H1 (cell line): ENCODE data around the gene ZNF106. TPM values are rescaled to one million over a fixed set of nuclear protein-coding genes. Genes with fewer than 3 reads are reported as not detected.

Experiments used
- CTCF ChIA-PET: fragments of 300-600 bp; sonication (Branson Sonifier 250); formaldehyde crosslinking; loops from one replicate; lab custom pipeline; 2021; ENCODE audit not compliant: partially characterized antibody; lab: Charles Lee
- POLR2A ChIA-PET: fragments of 300-600 bp; sonication (Branson Sonifier 250); formaldehyde crosslinking; loops from one replicate; lab custom pipeline; 2021; ENCODE audit warnings: inconsistent platforms; ENCODE audit not compliant: partially characterized antibody; lab: Charles Lee
- DNase-seq, 2 experiments: peaks; one replicate each; pipeline versions ENCODE4 v3.0.0 to v3.0.0-alpha.2; 2010 to 2022; ENCODE audit warnings: low spot score in 2 of 2, low read depth in 1 of 2, mixed read lengths in 1 of 2
- FAIRE-seq: peaks from 2 replicates; lab custom pipeline; 2011; peaks lifted over from hg19 to GRCh38; lab: Jason Lieb, UNC
- H2AFZ ChIP-seq: 2 replicates; pipeline ENCODE4 v1.8.1; 2012; ENCODE audit warnings: low read length, inconsistent platforms
- H2AK5ac ChIP-seq: 2 replicates; pipeline ENCODE4 v1.6.1; 2013; ENCODE audit warnings: low read depth, low read length
- H2BK120ac ChIP-seq: replicated peaks from 2 replicates; pipeline ENCODE3; 2013; ENCODE audit warnings: low read depth, low read length, inconsistent platforms
- H2BK12ac ChIP-seq: 2 replicates; pipeline ENCODE4 v1.6.1; 2013; ENCODE audit warnings: low read depth, low read length
- H2BK15ac ChIP-seq: 2 replicates; pipeline ENCODE4 v1.6.1; 2013; ENCODE audit warnings: low read length
- H2BK20ac ChIP-seq: 2 replicates; pipeline ENCODE4 v1.6.1; 2013; ENCODE audit warnings: low read length
- H2BK5ac ChIP-seq: 2 replicates; pipeline ENCODE4 v1.6.1; 2013; ENCODE audit warnings: low read depth, low read length
- H3K14ac ChIP-seq: 2 replicates; pipeline ENCODE4 v1.6.1; 2013; ENCODE audit warnings: inconsistent platforms; ENCODE audit not compliant: insufficient read length
- H3K18ac ChIP-seq: 2 replicates; pipeline ENCODE4 v1.6.1; 2013; ENCODE audit warnings: low read length; ENCODE audit errors: extremely low read depth
- H3K23ac ChIP-seq: 2 replicates; pipeline ENCODE4 v1.6.1; 2013; ENCODE audit warnings: inconsistent platforms; ENCODE audit not compliant: insufficient read length
- H3K23me2 ChIP-seq: 2 replicates; pipeline ENCODE4 v1.6.1; 2013; ENCODE audit warnings: low read depth, low read length
- H3K27ac ChIP-seq: 2 replicates; pipeline ENCODE4 v1.6.1; 2011; ENCODE audit warnings: low read depth, low read length, inconsistent platforms
- H3K27me3 ChIP-seq, 4 experiments: replicated peaks in 1 of 4; 1 replicate in 1 of 4; 2 replicates in 3 of 4; pipeline versions ENCODE4 v1.6.1 to v1.8.1; 2011 to 2013; ENCODE audit warnings: low read length in 3 of 4, mild to moderate bottlenecking in 3 of 4, inconsistent platforms in 2 of 4, mixed read lengths in 2 of 4, moderate library complexity in 1 of 4; ENCODE audit not compliant: control insufficient read depth in 3 of 4, insufficient read depth in 3 of 4; ENCODE audit errors: extremely low read depth in 1 of 4
- H3K36me3 ChIP-seq, 4 experiments: 2 replicates each; pipeline versions ENCODE4 v1.6.1 to v1.8.1; 2011 to 2013; ENCODE audit warnings: mild to moderate bottlenecking in 4 of 4, low read length in 3 of 4, moderate library complexity in 2 of 4, control low read depth in 1 of 4, inconsistent platforms in 1 of 4; ENCODE audit not compliant: insufficient read depth in 4 of 4, control insufficient read depth in 2 of 4
- H3K4ac ChIP-seq: replicated peaks from 2 replicates; pipeline ENCODE3; 2013; ENCODE audit warnings: low read length, low read depth, mixed read lengths, inconsistent platforms; ENCODE audit not compliant: insufficient read length
- H3K4me1 ChIP-seq, 4 experiments: replicated peaks in 1 of 4; 1 replicate in 1 of 4; 2 replicates in 3 of 4; pipeline versions ENCODE4 v1.6.1 to v1.8.1; 2011 to 2013; ENCODE audit warnings: low read length in 3 of 4, inconsistent platforms in 2 of 4, mixed read lengths in 1 of 4; ENCODE audit not compliant: insufficient read depth in 4 of 4, control insufficient read depth in 3 of 4
- H3K4me2 ChIP-seq, 2 experiments: 2 replicates each; pipeline versions ENCODE4 v1.6.1 to v1.8.1; 2011 to 2013; ENCODE audit warnings: low read depth in 2 of 2, low read length in 2 of 2, control low read depth in 1 of 2, inconsistent platforms in 1 of 2, mild to moderate bottlenecking in 1 of 2; ENCODE audit not compliant: insufficient read depth in 1 of 2
- H3K4me3 ChIP-seq, 4 experiments: fragments of 200-600, 300-600 bp in 1 of 4; sonication (generic), shearing (Covaris generic), sonication (Bioruptor Twin) in 1 of 4; 2 replicates each; pipeline versions ENCODE4 v1.5.1 to v1.8.1; 2011 to 2016; ENCODE audit warnings: low read length in 4 of 4, low read depth in 3 of 4, control low read depth in 2 of 4, inconsistent platforms in 2 of 4, mild to moderate bottlenecking in 2 of 4, mixed read lengths in 1 of 4, moderate library complexity in 1 of 4; ENCODE audit not compliant: insufficient read depth in 2 of 4; ENCODE audit errors: extremely low read depth in 1 of 4
- H3K56ac ChIP-seq: replicated peaks from 2 replicates; pipeline ENCODE3; 2013; ENCODE audit warnings: low read depth, mild to moderate bottlenecking, mixed read lengths, low read length, inconsistent platforms; ENCODE audit not compliant: insufficient read length
- H3K79me1 ChIP-seq: 2 replicates; pipeline ENCODE4 v1.6.1; 2013; ENCODE audit warnings: low read depth, low read length, control low read depth
- H3K79me2 ChIP-seq, 2 experiments: 2 replicates each; pipeline versions ENCODE4 v1.6.1 to v1.8.1; 2012 to 2013; ENCODE audit warnings: low read length in 2 of 2, mild to moderate bottlenecking in 2 of 2, inconsistent platforms in 1 of 2; ENCODE audit not compliant: insufficient read depth in 2 of 2, control insufficient read depth in 1 of 2
- H3K9ac ChIP-seq, 4 experiments: replicated peaks in 1 of 4; 1 replicate in 1 of 4; 2 replicates in 3 of 4; pipeline versions ENCODE4 v1.6.1 to v1.8.1; 2011 to 2013; ENCODE audit warnings: low read depth in 3 of 4, low read length in 3 of 4, control low read depth in 2 of 4, mild to moderate bottlenecking in 2 of 4, moderate library complexity in 2 of 4, inconsistent platforms in 1 of 4; ENCODE audit errors: extremely low read depth in 1 of 4
- H3K9me3 ChIP-seq, 2 experiments: 2 replicates each; pipeline versions ENCODE4 v1.6.1 to v1.8.1; 2012 to 2013; ENCODE audit warnings: mild to moderate bottlenecking in 2 of 2, moderate library complexity in 2 of 2, control low read depth in 1 of 2, inconsistent platforms in 1 of 2, low read depth in 1 of 2, low read length in 1 of 2, mixed read lengths in 1 of 2; ENCODE audit not compliant: insufficient read depth in 2 of 2
- H4K20me1 ChIP-seq, 2 experiments: replicated peaks in 1 of 2; 2 replicates each; pipeline versions ENCODE3 to v1.8.1; 2011 to 2013; ENCODE audit warnings: inconsistent platforms in 2 of 2, low read length in 2 of 2, mild to moderate bottlenecking in 1 of 2; ENCODE audit not compliant: insufficient read depth in 2 of 2, control insufficient read depth in 1 of 2
- H4K5ac ChIP-seq: 2 replicates; pipeline ENCODE4 v1.6.1; 2013; ENCODE audit warnings: low read length, low read depth, mixed read lengths, inconsistent platforms; ENCODE audit not compliant: insufficient read length
- H4K8ac ChIP-seq: 2 replicates; pipeline ENCODE4 v1.8.0; 2013; ENCODE audit warnings: mild to moderate bottlenecking, moderate library complexity, low read length, inconsistent platforms; ENCODE audit not compliant: insufficient read depth; ENCODE audit errors: extremely low read depth
- H4K91ac ChIP-seq: replicated peaks from 2 replicates; pipeline ENCODE3; 2013; ENCODE audit warnings: low read length, mixed read lengths, inconsistent platforms; ENCODE audit not compliant: insufficient read length
- CHD1 ChIP-seq: IDR thresholded peaks from 2 replicates; pipeline ENCODE4 v1.6.1; 2012; ENCODE audit warnings: low read depth, low read length, improper control_type of control experiment
- POLR2AphosphoS5 ChIP-seq: IDR thresholded peaks from 2 replicates; pipeline ENCODE4 v1.6.1; 2011; ENCODE audit warnings: low read depth, low read length
- TCF12 ChIP-seq: IDR thresholded peaks from 2 replicates; pipeline ENCODE4 v1.6.1; 2011; ENCODE audit warnings: low read depth, mild to moderate bottlenecking, low read length
- WGBS, 2 experiments: shearing (Covaris generic) in 1 of 2; methylation state at CpG; one replicate each; pipeline versions ENCODE4 v1.1.6 to v1.1.7; 2013 to 2015; ENCODE audit warnings: low lambda C conversion rate in 2 of 2, mixed read lengths in 2 of 2, inconsistent platforms in 1 of 2, low coverage in 1 of 2, missing lambda C conversion rate in 1 of 2; ENCODE audit not compliant: insufficient replicate concordance in 2 of 2, insufficient coverage in 1 of 2, insufficient read length in 1 of 2; ENCODE audit errors: extremely low coverage in 1 of 2, missing lambda C conversion rate in 1 of 2; 5-methylcytosine and 5-hydroxymethylcytosine counted together
- polyA plus RNA-seq, 7 experiments: library from polyadenylated mRNA; depleted of rRNA in 3 of 7; stranded (reverse) in 5 of 7; unstranded in 2 of 7; fragments of >200 nt in 5 of 7; fragments of 200-250 nt in 2 of 7; gene quantifications; 1 replicate in 5 of 7; 2 replicates in 1 of 7; 4 replicates in 1 of 7; pipeline versions ENCODE4 v1.2.1 to v1.2.3, GENCODE V29; 2011 to 2013; ENCODE audit warnings: missing spikeins in 2 of 7, mixed read lengths in 2 of 7
- total RNA-seq: library from RNA; stranded (reverse); fragmentation: NEBNext Ultra II Directional; extraction: Animal tissue kit (Norgen Biotek cat#: 25700); gene quantifications from 2 replicates; pipeline ENCODE4 v1.2.1, GENCODE V29; 2021

The ZNF106 gene
- total and polyA plus RNA-seq, 2 of the 8 experiments (the other 6 are each of a cell fraction or from before 2014, with no cell fraction given): 18.2 to 62.0 TPM

DNA sequence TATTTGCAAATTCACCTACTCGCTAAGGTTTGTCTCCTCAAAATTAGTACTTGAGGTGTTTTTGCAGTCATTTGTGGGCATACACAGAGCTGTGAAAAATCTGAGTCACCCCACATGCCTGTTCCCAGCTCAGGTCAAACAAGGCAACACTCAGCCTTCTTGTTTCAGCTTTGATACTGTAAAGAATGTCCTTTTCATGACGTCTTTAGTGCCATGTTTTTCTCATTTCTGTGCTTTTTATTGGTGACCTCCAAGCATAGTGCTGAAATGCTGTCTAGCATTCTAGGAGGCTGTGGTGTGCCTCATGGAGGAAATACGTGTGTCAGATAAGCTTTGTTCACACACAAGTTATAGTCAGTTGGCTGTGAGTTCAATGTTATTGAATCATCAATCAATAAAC lies 122.8 kb downstream of the ZNF106 start:
- Histone ChIP-seq H2BK12ac (no peak overlapping the region), H3K4me3 (no peak overlapping the region), H3K27me3 (no peaks in the 10 kb centered on the region; a peak in 3 of 7 replicates), H2BK15ac (no peak overlapping the region), H2BK120ac (no peak overlapping the region), H3K4ac (no peak overlapping the region), H2BK5ac (no peak overlapping the region), H2AFZ (no peak overlapping the region), H2BK20ac (no peak overlapping the region), H4K5ac (no peak overlapping the region), H3K18ac (no peak overlapping the region), H3K23ac (no peak overlapping the region), H3K9me3 (peaks cover 2 to 4% of the 10 kb centered on the region in 2 experiments; a peak in 3 of 4 replicates), H3K14ac (no peak overlapping the region), H3K56ac (no peak overlapping the region), H3K36me3 (no peaks in the 10 kb centered on the region), H3K79me2 (no peaks in the 10 kb centered on the region), H3K4me2 (no peak overlapping the region), H3K4me1 (peaks cover 0 to 10% (median 5%) of the 10 kb centered on the region in 4 experiments; a peak in 5 of 7 replicates), H4K91ac (no peak overlapping the region), H4K20me1 (no peaks in the 10 kb centered on the region), H3K9ac (no peak overlapping the region), H2AK5ac (no peak overlapping the region), H3K79me1 (no peaks in the 10 kb centered on the region), H4K8ac (no peak overlapping the region), H3K23me2 (no peaks in the 10 kb centered on the region), H3K27ac (no peak overlapping the region)
- FAIRE-seq: no peak
- DNase-seq: no peak
- ChIA-PET POLR2A (interaction anchor here (0.8 to 1.1 kb wide), 2 partner anchors 9 to 95 kb away, joined by 3 read pairs; partner anchors contain the start of genes CAPN3, GANC and TMEM87A), CTCF (interaction anchor here (1.1 to 2.2 kb wide), 3 partner anchors 9 to 17 kb away, joined by 3 to 15 read pairs (median 8); no protein-coding TSS in a partner anchor)
- TF ChIP-seq TCF12 (no peak), POLR2AphosphoS5 (no peak), CHD1 (no peak)
- 80% methylated on average over 3 of the region's 3 CpGs; no CpG with 5 or more reads in 1 of the 2 experiments for WGBS, 2 experiments
